Testis (tissue), 2 donors: ENCODE data around the gene BMPR1B.

Experiments used
- POLR2A ChIP-seq: fragments of 450-650 bp; IDR thresholded peaks from one replicate; pipeline ENCODE4 v1.6.1; 2017; ENCODE audit warnings: antibody characterized with exemption, mild to moderate bottlenecking, moderate library complexity
- TF ChIP-seq, protein P1 (sequence below), 3 experiments: fragments of 450-650 bp in 2 of 3; fragments of 200-600 bp in 1 of 3; sonication (generic) in 1 of 3; IDR thresholded peaks; one replicate each; pipeline ENCODE4 v1.5.1; 2016 to 2019; ENCODE audit warnings: antibody characterized with exemption in 3 of 3, mild to moderate bottlenecking in 2 of 3, moderate library complexity in 1 of 3

DNA sequence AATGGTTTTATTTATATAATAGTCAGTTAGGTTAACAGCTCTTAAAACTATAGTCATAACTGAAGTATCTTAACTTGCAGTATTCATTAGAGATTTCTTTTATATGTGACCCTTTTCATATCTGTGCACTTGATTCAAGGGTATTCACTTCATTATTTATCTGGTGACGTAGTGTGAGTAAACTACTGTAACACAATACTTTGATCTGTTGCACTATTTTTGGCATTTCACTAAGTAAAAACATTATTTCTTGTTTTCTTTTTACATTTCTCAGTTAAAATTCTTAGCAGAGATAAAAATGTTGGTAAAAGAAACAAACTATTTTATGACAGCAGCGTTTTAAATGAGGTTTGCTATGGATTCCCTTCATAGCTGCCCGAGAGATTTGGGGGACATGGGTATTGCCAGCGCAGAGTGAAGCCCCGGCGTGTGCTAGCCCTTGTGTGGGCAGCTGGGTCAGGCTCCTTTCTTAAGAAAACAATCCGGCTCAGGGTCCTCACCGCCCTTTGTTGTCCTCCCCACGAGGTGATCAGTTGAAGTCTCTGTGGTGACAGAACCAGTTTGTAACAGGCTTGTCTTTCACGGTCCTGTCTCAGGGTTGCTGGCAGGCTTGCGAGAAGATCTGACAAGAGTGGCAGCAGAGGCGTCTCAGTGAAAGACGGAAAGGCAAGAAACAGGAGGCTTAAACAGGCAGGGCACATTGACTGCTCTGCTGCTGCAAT is 293.4 kb downstream of the BMPR1B start:
- TF ChIP-seq, protein P1, sequence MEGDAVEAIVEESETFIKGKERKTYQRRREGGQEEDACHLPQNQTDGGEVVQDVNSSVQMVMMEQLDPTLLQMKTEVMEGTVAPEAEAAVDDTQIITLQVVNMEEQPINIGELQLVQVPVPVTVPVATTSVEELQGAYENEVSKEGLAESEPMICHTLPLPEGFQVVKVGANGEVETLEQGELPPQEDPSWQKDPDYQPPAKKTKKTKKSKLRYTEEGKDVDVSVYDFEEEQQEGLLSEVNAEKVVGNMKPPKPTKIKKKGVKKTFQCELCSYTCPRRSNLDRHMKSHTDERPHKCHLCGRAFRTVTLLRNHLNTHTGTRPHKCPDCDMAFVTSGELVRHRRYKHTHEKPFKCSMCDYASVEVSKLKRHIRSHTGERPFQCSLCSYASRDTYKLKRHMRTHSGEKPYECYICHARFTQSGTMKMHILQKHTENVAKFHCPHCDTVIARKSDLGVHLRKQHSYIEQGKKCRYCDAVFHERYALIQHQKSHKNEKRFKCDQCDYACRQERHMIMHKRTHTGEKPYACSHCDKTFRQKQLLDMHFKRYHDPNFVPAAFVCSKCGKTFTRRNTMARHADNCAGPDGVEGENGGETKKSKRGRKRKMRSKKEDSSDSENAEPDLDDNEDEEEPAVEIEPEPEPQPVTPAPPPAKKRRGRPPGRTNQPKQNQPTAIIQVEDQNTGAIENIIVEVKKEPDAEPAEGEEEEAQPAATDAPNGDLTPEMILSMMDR (IDR thresholded peaks at IDR 0.05) = no peak
- TF ChIP-seq POLR2A = no peak
